ENCODE data around the gene ATG101. TPM values are rescaled to one million over a fixed set of nuclear protein-coding genes. Genes with fewer than 3 reads are reported as not detected.

ATG101 gene
- total RNA-seq, 2 experiments from 2014 or later: 38.0 to 53.9 TPM

GRCh38 chr12:52062167-52063081, 7.4 kb upstream of the ATG101 start:
- Histone ChIP-seq H3K4me2 (ENCODE audit: low read length) (no peak overlapping the region), H4K20me1 (ENCODE audit: insufficient read depth, low read length) (no peaks in the 10 kb centered on the region), H3K79me2 (ENCODE audit: insufficient read depth, low read depth, low read length) (no peaks in the 10 kb centered on the region), H3K9me2 (ENCODE audit: insufficient read depth, low read length) (no peaks in the 10 kb centered on the region), H2AFZ (ENCODE audit: low read length) (no peak overlapping the region), H3K9me3 (ENCODE audit: low read length) (no peaks in the 10 kb centered on the region), H3K36me3 (ENCODE audit: insufficient read depth, low read length) (peaks cover 10% of the 10 kb centered on the region; the same call in 1 of the 2 replicates), H3K4me1 (ENCODE audit: insufficient read depth, low read length, poor library complexity, severe bottlenecking) (peaks cover 19% of the 10 kb centered on the region), H3K27ac (ENCODE audit: low read depth, low read length, poor library complexity, severe bottlenecking) (no peak overlapping the region), H3K4me3 (ENCODE audit: low read depth, low read length, poor library complexity, severe bottlenecking) (no peak overlapping the region)
- DNase-seq (ENCODE audit: low spot score): no peak
- TF ChIP-seq, protein P1, sequence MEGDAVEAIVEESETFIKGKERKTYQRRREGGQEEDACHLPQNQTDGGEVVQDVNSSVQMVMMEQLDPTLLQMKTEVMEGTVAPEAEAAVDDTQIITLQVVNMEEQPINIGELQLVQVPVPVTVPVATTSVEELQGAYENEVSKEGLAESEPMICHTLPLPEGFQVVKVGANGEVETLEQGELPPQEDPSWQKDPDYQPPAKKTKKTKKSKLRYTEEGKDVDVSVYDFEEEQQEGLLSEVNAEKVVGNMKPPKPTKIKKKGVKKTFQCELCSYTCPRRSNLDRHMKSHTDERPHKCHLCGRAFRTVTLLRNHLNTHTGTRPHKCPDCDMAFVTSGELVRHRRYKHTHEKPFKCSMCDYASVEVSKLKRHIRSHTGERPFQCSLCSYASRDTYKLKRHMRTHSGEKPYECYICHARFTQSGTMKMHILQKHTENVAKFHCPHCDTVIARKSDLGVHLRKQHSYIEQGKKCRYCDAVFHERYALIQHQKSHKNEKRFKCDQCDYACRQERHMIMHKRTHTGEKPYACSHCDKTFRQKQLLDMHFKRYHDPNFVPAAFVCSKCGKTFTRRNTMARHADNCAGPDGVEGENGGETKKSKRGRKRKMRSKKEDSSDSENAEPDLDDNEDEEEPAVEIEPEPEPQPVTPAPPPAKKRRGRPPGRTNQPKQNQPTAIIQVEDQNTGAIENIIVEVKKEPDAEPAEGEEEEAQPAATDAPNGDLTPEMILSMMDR (conservative IDR thresholded peaks at IDR 0.05; ENCODE audit: low read length): no peak
- no peak for TF ChIP-seq EZH2phosphoT487 (IDR thresholded peaks at IDR 0.05; ENCODE audit: borderline replicate concordance, low read depth, low read length)
- POLR2A ChIA-PET: interaction anchor here (1.0 kb wide), 1 partner anchor 11 kb away, joined by 3 read pairs; the partner anchor contains the start of gene NR4A1
- intact Hi-C loops (cut with micrococcal nuclease; ENCODE audit: unreplicated experiment): no loop called here
- BruUV-seq (replicated peaks): no TSS peak
- CTCF ChIA-PET (ENCODE audit: unreplicated experiment): no interaction called here

DNA sequence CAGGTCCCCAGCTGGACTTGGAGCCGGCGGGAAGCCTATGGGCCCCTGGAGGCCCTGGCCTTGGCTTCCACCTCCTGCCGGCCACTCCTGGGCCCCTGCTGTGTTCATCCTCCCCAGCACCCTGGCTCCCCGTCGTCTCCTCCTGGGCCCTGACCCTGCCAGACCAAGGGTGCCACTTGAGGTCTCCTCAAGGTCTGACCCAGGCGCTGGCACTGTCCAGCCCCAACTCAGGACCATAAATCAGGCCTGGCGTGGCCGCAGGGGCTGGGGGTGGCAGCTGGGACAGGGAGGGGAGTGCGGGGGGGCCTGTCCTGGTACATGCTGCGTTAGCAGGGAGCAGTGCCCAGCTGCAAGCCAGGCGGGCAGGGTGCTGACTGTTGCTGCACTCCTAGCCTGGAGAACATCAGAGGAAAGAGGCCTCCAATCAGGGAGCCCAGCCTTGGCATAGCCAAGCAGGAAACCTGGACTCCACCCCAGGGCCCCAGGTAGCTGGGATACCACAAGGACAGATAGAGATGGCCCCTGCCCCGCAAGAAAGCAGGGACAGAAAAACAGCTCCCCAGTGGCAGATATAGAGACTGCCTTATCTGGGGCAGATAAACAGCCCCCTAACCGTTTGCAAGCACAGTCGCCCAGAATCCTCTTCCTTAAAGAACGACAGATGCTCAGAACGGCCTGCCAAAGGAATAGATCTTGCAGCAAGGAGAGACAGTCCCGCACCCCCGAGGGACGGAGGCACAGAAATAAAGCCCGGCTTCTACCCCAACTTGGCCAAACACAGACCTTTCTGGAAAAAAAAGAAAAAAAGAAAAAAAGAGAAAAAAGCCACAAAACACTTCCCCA, 6.5 kb upstream of the ATG101 start:
- Histone ChIP-seq H2AFZ (ENCODE audit: low read length) (no peak overlapping the region), H3K9me2 (ENCODE audit: insufficient read depth, low read length) (no peaks in the 10 kb centered on the region), H3K4me2 (ENCODE audit: low read length) (no peak overlapping the region), H3K79me2 (ENCODE audit: insufficient read depth, low read depth, low read length) (no peaks in the 10 kb centered on the region), H4K20me1 (ENCODE audit: insufficient read depth, low read length) (no peaks in the 10 kb centered on the region), H3K36me3 (ENCODE audit: insufficient read depth, low read length) (peaks cover 7% of the 10 kb centered on the region; the same call in 1 of the 2 replicates), H3K4me3 (ENCODE audit: low read depth, low read length, poor library complexity, severe bottlenecking) (no peak overlapping the region), H3K9me3 (ENCODE audit: low read length) (no peaks in the 10 kb centered on the region), H3K27ac (ENCODE audit: low read depth, low read length, poor library complexity, severe bottlenecking) (no peak overlapping the region), H3K4me1 (ENCODE audit: insufficient read depth, low read length, poor library complexity, severe bottlenecking) (peaks cover 19% of the 10 kb centered on the region)
- ChIA-PET POLR2A (interaction anchor here (0.6 kb wide), 1 partner anchor 1873 kb away, joined by 8 read pairs; no protein-coding TSS in a partner anchor), CTCF (ENCODE audit: unreplicated experiment) (no interaction called here)
- BruUV-seq (replicated peaks): no TSS peak
- no peak for DNase-seq (ENCODE audit: low spot score)
- TF ChIP-seq, protein P1 (conservative IDR thresholded peaks at IDR 0.05; ENCODE audit: low read length): no peak
- no peak for TF ChIP-seq EZH2phosphoT487 (IDR thresholded peaks at IDR 0.05; ENCODE audit: borderline replicate concordance, low read depth, low read length)
- intact Hi-C loops (cut with micrococcal nuclease; ENCODE audit: unreplicated experiment): no loop called here

Measured in OCI-LY7 (cell line).